ENCODE measurements around the gene PRKCA. TPM values are rescaled to one million over a fixed set of nuclear protein-coding genes. Genes with fewer than 3 reads are reported as not detected.

Gene PRKCA
- total and polyA plus RNA-seq, 9 of the 15 experiments (the other 6 are each of a cell fraction or from before 2014, with no cell fraction given) = 3.2 to 33.0 (median 17.8) TPM

DNA sequence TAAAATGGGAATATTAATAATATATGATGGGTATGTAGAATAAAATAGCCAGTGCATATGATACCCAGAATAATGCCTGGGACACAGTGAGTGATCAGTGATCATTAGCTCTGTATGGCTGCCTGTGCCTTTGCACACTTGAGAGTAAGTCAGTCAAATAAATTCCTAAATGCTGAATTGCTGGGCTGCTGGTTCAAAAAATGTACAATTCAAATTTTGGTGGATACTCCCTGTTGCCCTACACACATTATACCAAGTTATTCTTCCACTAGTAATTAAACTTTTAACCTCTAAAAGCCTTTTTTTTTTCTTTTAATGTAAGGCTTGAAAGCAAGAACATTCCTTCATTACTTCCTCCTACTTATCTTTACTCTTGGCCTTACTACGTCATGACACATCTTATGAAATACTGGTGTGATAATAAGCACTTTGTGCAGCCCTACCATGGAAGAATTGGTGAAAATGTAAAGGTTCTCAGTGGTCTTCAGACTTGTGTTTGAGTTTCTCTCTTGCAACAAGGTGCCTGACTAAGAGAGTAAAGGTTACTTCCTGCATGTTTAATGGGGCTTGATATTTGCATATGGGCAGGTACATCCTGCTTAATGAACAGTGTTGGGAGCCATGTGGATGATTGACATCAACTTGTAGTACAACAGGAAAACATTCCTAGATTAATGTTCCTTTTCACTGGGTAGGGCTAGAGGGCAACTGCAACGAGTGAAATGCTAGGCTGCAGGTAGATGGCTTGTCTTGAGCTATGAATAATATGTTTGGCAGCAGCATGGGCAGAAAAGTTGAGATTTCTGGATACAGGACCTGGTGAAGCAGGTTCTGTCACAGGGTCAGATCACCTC, 84.3 kb downstream of the PRKCA start (continued):
- TF ChIP-seq, protein P1, sequence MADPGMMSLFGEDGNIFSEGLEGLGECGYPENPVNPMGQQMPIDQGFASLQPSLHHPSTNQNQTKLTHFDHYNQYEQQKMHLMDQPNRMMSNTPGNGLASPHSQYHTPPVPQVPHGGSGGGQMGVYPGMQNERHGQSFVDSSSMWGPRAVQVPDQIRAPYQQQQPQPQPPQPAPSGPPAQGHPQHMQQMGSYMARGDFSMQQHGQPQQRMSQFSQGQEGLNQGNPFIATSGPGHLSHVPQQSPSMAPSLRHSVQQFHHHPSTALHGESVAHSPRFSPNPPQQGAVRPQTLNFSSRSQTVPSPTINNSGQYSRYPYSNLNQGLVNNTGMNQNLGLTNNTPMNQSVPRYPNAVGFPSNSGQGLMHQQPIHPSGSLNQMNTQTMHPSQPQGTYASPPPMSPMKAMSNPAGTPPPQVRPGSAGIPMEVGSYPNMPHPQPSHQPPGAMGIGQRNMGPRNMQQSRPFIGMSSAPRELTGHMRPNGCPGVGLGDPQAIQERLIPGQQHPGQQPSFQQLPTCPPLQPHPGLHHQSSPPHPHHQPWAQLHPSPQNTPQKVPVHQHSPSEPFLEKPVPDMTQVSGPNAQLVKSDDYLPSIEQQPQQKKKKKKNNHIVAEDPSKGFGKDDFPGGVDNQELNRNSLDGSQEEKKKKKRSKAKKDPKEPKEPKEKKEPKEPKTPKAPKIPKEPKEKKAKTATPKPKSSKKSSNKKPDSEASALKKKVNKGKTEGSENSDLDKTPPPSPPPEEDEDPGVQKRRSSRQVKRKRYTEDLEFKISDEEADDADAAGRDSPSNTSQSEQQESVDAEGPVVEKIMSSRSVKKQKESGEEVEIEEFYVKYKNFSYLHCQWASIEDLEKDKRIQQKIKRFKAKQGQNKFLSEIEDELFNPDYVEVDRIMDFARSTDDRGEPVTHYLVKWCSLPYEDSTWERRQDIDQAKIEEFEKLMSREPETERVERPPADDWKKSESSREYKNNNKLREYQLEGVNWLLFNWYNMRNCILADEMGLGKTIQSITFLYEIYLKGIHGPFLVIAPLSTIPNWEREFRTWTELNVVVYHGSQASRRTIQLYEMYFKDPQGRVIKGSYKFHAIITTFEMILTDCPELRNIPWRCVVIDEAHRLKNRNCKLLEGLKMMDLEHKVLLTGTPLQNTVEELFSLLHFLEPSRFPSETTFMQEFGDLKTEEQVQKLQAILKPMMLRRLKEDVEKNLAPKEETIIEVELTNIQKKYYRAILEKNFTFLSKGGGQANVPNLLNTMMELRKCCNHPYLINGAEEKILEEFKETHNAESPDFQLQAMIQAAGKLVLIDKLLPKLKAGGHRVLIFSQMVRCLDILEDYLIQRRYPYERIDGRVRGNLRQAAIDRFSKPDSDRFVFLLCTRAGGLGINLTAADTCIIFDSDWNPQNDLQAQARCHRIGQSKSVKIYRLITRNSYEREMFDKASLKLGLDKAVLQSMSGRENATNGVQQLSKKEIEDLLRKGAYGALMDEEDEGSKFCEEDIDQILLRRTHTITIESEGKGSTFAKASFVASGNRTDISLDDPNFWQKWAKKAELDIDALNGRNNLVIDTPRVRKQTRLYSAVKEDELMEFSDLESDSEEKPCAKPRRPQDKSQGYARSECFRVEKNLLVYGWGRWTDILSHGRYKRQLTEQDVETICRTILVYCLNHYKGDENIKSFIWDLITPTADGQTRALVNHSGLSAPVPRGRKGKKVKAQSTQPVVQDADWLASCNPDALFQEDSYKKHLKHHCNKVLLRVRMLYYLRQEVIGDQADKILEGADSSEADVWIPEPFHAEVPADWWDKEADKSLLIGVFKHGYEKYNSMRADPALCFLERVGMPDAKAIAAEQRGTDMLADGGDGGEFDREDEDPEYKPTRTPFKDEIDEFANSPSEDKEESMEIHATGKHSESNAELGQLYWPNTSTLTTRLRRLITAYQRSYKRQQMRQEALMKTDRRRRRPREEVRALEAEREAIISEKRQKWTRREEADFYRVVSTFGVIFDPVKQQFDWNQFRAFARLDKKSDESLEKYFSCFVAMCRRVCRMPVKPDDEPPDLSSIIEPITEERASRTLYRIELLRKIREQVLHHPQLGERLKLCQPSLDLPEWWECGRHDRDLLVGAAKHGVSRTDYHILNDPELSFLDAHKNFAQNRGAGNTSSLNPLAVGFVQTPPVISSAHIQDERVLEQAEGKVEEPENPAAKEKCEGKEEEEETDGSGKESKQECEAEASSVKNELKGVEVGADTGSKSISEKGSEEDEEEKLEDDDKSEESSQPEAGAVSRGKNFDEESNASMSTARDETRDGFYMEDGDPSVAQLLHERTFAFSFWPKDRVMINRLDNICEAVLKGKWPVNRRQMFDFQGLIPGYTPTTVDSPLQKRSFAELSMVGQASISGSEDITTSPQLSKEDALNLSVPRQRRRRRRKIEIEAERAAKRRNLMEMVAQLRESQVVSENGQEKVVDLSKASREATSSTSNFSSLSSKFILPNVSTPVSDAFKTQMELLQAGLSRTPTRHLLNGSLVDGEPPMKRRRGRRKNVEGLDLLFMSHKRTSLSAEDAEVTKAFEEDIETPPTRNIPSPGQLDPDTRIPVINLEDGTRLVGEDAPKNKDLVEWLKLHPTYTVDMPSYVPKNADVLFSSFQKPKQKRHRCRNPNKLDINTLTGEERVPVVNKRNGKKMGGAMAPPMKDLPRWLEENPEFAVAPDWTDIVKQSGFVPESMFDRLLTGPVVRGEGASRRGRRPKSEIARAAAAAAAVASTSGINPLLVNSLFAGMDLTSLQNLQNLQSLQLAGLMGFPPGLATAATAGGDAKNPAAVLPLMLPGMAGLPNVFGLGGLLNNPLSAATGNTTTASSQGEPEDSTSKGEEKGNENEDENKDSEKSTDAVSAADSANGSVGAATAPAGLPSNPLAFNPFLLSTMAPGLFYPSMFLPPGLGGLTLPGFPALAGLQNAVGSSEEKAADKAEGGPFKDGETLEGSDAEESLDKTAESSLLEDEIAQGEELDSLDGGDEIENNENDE (IDR thresholded peaks at IDR 0.05; ENCODE audit: low read depth, low read length) = no peak
- TF ChIP-seq, protein P2, sequence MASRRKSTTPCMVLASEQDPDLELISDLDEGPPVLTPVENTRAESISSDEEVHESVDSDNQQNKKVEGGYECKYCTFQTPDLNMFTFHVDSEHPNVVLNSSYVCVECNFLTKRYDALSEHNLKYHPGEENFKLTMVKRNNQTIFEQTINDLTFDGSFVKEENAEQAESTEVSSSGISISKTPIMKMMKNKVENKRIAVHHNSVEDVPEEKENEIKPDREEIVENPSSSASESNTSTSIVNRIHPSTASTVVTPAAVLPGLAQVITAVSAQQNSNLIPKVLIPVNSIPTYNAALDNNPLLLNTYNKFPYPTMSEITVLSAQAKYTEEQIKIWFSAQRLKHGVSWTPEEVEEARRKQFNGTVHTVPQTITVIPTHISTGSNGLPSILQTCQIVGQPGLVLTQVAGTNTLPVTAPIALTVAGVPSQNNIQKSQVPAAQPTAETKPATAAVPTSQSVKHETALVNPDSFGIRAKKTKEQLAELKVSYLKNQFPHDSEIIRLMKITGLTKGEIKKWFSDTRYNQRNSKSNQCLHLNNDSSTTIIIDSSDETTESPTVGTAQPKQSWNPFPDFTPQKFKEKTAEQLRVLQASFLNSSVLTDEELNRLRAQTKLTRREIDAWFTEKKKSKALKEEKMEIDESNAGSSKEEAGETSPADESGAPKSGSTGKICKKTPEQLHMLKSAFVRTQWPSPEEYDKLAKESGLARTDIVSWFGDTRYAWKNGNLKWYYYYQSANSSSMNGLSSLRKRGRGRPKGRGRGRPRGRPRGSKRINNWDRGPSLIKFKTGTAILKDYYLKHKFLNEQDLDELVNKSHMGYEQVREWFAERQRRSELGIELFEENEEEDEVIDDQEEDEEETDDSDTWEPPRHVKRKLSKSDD (conservative IDR thresholded peaks at IDR 0.05; ENCODE audit: low read length) = no peak

All from K562 (cell line).